Right atrium auricular region (tissue), 2 donors: ENCODE data around the gene PHF20. TPM values are rescaled to one million over a fixed set of nuclear protein-coding genes. Genes with fewer than 3 reads are reported as not detected.

Source experiments
- DNase-seq: peaks from one replicate; pipeline ENCODE4 v3.0.0-alpha.2; 2019; ENCODE audit warnings: low spot score
- H3K27ac ChIP-seq, 2 donors: fragments of 200-600 bp; sonication (generic); 1 replicate in 1 of 2; 2 replicates in 1 of 2; pipeline ENCODE4 v1.5.1; 2016 to 2019
- H3K27me3 ChIP-seq, 2 donors: fragments of 200-600 bp; sonication (generic); one replicate each; pipeline versions ENCODE4 v1.5.1 to v1.6.0; 2017 to 2019
- H3K36me3 ChIP-seq: fragments of 200-600 bp; sonication (generic); one replicate; pipeline ENCODE4 v1.5.1; 2016
- H3K4me1 ChIP-seq, 2 donors: fragments of 200-600 bp; sonication (generic); one replicate each; pipeline versions ENCODE4 v1.5.1 to v1.6.0; 2017 to 2019
- H3K4me3 ChIP-seq, 2 donors: fragments of 200-600 bp; sonication (generic); 1 replicate in 1 of 2; 2 replicates in 1 of 2; pipeline ENCODE4 v1.5.1; 2017 to 2019; ENCODE audit warnings: mild to moderate bottlenecking in 1 of 2, moderate library complexity in 1 of 2
- H3K9me3 ChIP-seq, 2 donors: fragments of 200-600 bp; sonication (generic); one replicate each; pipeline ENCODE4 v1.5.1; 2019
- CTCF ChIP-seq, 2 donors: fragments of 200-600 bp; sonication (generic); IDR thresholded peaks; one replicate each; pipeline ENCODE4 v1.5.1; 2019; ENCODE audit warnings: antibody characterized with exemption in 2 of 2
- total RNA-seq, 2 donors: library from RNA; depleted of rRNA; stranded (reverse); fragments of >200 nt; gene quantifications; one replicate each; pipeline ENCODE4 v1.1.0, GENCODE V29; 2016

The PHF20 gene
- total RNA-seq, 2 donors from 2014 or later = 29.7 to 34.7 TPM

- Histone ChIP-seq H3K27ac (peak overlapping the region; percentile 50 to 70), H3K9me3 (no peaks in the 10 kb centered on the region), H3K4me1 (peaks cover 0 to 30% of the 10 kb centered on the region in 2 donors), H3K27me3 (no peaks in the 10 kb centered on the region), H3K36me3 (peaks cover 5% of the 10 kb centered on the region), H3K4me3 (no peak overlapping the region)
- TF ChIP-seq CTCF (IDR thresholded peaks at IDR 0.05) = no peak
- DNase-seq = no peak
These were observed 54.7 kb downstream of the PHF20 start for GRCh38 chr20:35826397-35826998.

- peak overlapping the region; percentile 46 to 70 for H3K27ac ChIP-seq
- no peaks in the 10 kb centered on the region for H3K9me3 ChIP-seq
- DNase-seq = no peak
- TF ChIP-seq CTCF (IDR thresholded peaks at IDR 0.05) = no peak
- no peak overlapping the region for H3K4me3 ChIP-seq
- no peaks in the 10 kb centered on the region for H3K27me3 ChIP-seq
- peaks cover 5% of the 10 kb centered on the region for H3K36me3 ChIP-seq
- H3K4me1 ChIP-seq = peaks cover 0 to 30% of the 10 kb centered on the region in 2 donors
These were observed 56.6 kb downstream of the PHF20 start for GRCh38 chr20:35828434-35828833.

GRCh38 chr20:35828916-35829315, 57.1 kb downstream of the PHF20 start:
- peak overlapping the region; percentile 46 to 70 for H3K27ac ChIP-seq
- no peak for TF ChIP-seq CTCF (IDR thresholded peaks at IDR 0.05)
- H3K27me3 ChIP-seq = no peaks in the 10 kb centered on the region
- peaks cover 2% of the 10 kb centered on the region for H3K36me3 ChIP-seq
- H3K4me3 ChIP-seq = no peak overlapping the region
- no peak for DNase-seq
- peaks cover 0 to 30% of the 10 kb centered on the region in 2 donors for H3K4me1 ChIP-seq
- no peaks in the 10 kb centered on the region for H3K9me3 ChIP-seq

GRCh38 chr20:35830264-35830663, 58.4 kb downstream of the PHF20 start:
- Histone ChIP-seq H3K4me3 (no peak overlapping the region), H3K36me3 (no peaks in the 10 kb centered on the region), H3K4me1 (peaks cover 0 to 30% of the 10 kb centered on the region in 2 donors), H3K27ac (no peak overlapping the region), H3K27me3 (no peaks in the 10 kb centered on the region), H3K9me3 (no peaks in the 10 kb centered on the region)
- no peak for DNase-seq
- TF ChIP-seq CTCF (IDR thresholded peaks at IDR 0.05) = no peak

GRCh38 chr20:35831029-35831428, 59.2 kb downstream of the PHF20 start:
- no peaks in the 10 kb centered on the region for H3K36me3 ChIP-seq
- H3K27me3 ChIP-seq = no peaks in the 10 kb centered on the region
- peaks cover 0 to 30% of the 10 kb centered on the region in 2 donors for H3K4me1 ChIP-seq
- TF ChIP-seq CTCF (IDR thresholded peaks at IDR 0.05) = no peak
- DNase-seq = no peak
- no peaks in the 10 kb centered on the region for H3K9me3 ChIP-seq
- no peak overlapping the region for H3K4me3 ChIP-seq
- H3K27ac ChIP-seq = no peak overlapping the region

- Histone ChIP-seq H3K4me3 (no peak overlapping the region), H3K36me3 (no peaks in the 10 kb centered on the region), H3K4me1 (peaks cover 0 to 21% of the 10 kb centered on the region in 2 donors), H3K9me3 (no peaks in the 10 kb centered on the region), H3K27ac (no peak overlapping the region), H3K27me3 (no peaks in the 10 kb centered on the region)
- DNase-seq = no peak
- TF ChIP-seq CTCF (IDR thresholded peaks at IDR 0.05) = no peak
These were observed 60.2 kb downstream of the PHF20 start for GRCh38 chr20:35831971-35832370.
